T-helper 1 cell treated with Interleukin-12 subunit alpha and Interleukin-12 subunit beta and Interleukin-4 antibody, amounts not matched to agents 30 μg/mL and 1 μg/mL, for 36 hours (primary cell): ENCODE data around the gene SYS1.

ENCODE experiments used
- H3K27ac Mint-ChIP-seq: one replicate; pipeline ENCODE4 v1.8.0; 2021; ENCODE audit warnings: mild to moderate bottlenecking, mixed read lengths
- H3K27me3 Mint-ChIP-seq: one replicate; pipeline ENCODE4 v1.8.0; 2021; ENCODE audit warnings: low read depth, mixed read lengths
- H3K36me3 Mint-ChIP-seq: one replicate; pipeline ENCODE4 v1.8.0; 2021; ENCODE audit warnings: low read depth, mixed read lengths
- H3K4me1 Mint-ChIP-seq: one replicate; pipeline ENCODE4 v1.8.0; 2021; ENCODE audit warnings: low read depth, mixed read lengths
- H3K4me3 Mint-ChIP-seq: one replicate; pipeline ENCODE4 v1.8.0; 2021; ENCODE audit warnings: mild to moderate bottlenecking, moderate library complexity, mixed read lengths
- H3K9me3 Mint-ChIP-seq: one replicate; pipeline ENCODE4 v1.8.0; 2021; ENCODE audit warnings: mixed read lengths

SYS1 gene

DNA sequence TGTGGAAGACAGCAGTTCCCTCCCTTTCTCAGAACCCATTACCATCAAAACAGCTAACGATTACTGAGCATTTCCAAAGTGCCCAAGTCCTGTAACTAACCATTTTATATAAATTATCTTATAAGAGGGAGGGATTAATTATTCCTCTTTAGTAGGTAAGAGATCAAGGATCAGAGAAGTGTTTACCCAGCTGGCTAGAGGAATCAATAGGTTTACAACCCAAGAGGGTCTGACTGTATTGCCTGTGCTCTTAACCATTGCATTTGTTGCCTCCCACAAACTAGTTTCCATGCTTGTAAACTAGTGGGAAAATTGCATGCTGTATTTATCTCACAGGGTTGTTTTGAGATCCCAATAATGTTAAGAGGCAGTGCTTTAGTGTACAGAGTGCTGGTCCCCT lies 41.5 kb downstream of the SYS1 start:
- peak overlapping the region; percentile 67 for H3K4me3 Mint-ChIP-seq
- H3K36me3 Mint-ChIP-seq: peaks cover 19% of the 10 kb centered on the region
- H3K27me3 Mint-ChIP-seq: peaks cover 18% of the 10 kb centered on the region
- no peak overlapping the region for H3K27ac Mint-ChIP-seq
- peaks cover 17% of the 10 kb centered on the region for H3K4me1 Mint-ChIP-seq
- H3K9me3 Mint-ChIP-seq: peaks cover 32% of the 10 kb centered on the region

DNA sequence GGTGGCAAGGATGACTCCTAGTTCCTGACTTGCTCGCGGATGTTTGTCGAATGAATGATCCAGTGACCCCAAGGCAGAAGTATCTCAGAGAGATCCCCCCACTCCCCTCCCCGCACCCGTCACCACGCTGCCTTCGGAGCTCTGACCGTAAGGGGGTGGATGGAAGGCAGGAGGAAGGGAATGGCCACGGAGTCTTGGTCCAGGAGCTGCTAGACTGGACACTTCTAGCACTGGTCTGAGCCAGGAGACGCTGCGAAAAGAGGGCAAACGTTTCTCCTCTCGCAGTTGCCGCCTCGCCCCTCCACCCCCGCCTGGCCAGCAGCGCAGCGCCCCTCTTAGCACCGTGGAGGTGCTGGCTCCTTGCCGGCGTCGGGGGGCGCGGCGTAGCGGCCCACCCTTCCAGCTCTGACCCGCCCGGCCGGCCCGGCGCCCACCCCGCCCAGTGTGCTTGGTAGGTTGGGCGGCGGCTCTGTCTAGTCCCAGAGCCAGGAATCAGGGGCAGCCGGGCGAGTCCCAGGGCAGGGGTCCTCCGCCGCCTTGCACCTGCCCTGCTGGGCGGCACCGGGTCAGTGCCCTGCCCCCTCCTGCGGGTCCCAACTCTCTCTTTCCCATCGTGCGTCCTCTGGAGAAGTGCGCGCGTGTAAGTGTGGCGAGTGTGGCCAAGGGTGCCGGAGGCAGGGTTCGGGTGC lies 42.8 kb downstream of the SYS1 start:
- Mint-ChIP-seq H3K27ac (no peak overlapping the region), H3K4me1 (peaks cover 17% of the 10 kb centered on the region), H3K9me3 (peaks cover 19% of the 10 kb centered on the region)

DNA sequence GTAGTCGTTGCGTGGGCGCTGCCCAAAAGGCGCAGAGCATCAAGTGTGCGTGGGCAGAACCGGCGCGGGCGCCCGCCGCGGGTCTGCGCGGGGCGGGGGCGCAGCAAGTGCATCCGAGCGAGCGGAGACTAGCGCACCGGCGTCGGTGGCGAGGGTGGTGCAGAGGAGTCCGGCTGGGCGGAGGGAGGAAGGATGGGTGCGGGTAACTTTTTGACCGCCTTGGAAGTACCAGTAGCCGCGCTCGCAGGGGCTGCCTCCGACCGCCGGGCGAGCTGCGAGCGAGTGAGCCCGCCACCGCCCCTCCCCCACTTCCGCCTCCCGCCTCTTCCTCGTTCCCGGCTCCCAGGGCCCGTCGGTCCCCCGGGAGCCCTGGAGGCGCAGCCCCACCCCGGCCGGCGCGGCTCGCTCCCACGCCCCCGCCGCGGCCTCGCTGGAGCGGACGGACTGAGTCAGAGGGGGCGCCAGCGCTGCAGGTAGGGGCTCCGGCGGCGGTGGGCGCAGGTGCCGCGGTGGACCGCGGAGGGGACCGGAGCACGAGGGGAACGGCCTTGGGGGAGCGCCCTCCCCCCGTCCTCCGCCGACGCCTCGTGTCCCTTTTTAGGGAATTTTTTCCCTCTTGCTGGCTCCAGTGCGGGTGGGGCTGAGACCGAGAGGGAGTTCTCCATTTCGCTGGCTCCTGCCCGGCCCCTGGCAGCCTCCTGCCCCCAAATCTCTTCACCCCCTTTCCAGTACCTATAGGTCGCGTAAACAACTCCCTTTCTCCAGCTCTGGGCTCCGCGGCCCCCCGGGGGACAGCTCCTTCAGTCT lies 43.5 kb downstream of the SYS1 start:
- H3K27me3 Mint-ChIP-seq: peaks cover 18% of the 10 kb centered on the region
- peak overlapping the region; percentile 80 for H3K4me3 Mint-ChIP-seq
- peaks cover 13% of the 10 kb centered on the region for H3K9me3 Mint-ChIP-seq
- peaks cover 19% of the 10 kb centered on the region for H3K36me3 Mint-ChIP-seq
- peak overlapping the region; percentile 55 for H3K27ac Mint-ChIP-seq
- H3K4me1 Mint-ChIP-seq: peaks cover 17% of the 10 kb centered on the region

More for the DNA sequence above, 42.8 kb downstream of the SYS1 start:
- Mint-ChIP-seq H3K27me3 (peaks cover 18% of the 10 kb centered on the region), H3K4me3 (peak overlapping the region; percentile 72), H3K36me3 (peaks cover 19% of the 10 kb centered on the region)

DNA sequence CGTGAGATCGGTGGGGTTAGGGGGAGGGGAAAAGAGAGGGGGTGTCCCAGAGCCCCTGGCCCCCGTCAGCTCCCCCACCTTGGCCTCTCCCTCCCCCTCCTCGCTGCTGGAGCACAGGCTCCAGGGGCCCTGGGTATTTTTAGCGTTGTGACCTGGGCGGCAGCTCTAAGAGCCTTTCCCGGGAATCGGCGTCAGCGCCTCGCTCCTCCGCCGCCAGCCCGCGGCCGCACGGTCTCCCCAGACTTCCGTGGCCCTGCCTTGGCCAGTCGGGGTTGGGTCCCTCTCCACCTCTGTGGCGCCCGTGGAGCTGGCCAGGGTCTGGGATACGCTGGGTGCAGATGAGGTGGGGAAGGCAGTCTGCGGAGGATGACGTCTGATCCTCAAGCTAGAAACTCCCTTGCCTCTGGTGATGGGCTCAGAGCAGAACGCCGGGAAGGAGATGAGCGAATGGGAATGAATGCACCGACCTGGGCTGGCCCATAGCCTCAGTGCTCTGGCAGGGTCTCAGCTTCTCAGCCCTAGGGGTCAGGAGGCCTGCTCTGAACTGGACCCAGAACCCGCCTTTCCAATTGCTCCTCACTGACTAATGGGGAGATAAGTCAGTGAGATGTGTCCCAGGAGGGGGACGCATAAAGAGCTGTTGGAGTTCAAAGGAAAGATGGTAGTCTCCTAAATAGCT lies 44.2 kb downstream of the SYS1 start:
- H3K9me3 Mint-ChIP-seq: peaks cover 6% of the 10 kb centered on the region
- peak overlapping the region; percentile 80 for H3K4me3 Mint-ChIP-seq
- H3K4me1 Mint-ChIP-seq: peaks cover 17% of the 10 kb centered on the region
- H3K36me3 Mint-ChIP-seq: peaks cover 12% of the 10 kb centered on the region
- no peak overlapping the region for H3K27ac Mint-ChIP-seq
- peaks cover 18% of the 10 kb centered on the region for H3K27me3 Mint-ChIP-seq

DNA sequence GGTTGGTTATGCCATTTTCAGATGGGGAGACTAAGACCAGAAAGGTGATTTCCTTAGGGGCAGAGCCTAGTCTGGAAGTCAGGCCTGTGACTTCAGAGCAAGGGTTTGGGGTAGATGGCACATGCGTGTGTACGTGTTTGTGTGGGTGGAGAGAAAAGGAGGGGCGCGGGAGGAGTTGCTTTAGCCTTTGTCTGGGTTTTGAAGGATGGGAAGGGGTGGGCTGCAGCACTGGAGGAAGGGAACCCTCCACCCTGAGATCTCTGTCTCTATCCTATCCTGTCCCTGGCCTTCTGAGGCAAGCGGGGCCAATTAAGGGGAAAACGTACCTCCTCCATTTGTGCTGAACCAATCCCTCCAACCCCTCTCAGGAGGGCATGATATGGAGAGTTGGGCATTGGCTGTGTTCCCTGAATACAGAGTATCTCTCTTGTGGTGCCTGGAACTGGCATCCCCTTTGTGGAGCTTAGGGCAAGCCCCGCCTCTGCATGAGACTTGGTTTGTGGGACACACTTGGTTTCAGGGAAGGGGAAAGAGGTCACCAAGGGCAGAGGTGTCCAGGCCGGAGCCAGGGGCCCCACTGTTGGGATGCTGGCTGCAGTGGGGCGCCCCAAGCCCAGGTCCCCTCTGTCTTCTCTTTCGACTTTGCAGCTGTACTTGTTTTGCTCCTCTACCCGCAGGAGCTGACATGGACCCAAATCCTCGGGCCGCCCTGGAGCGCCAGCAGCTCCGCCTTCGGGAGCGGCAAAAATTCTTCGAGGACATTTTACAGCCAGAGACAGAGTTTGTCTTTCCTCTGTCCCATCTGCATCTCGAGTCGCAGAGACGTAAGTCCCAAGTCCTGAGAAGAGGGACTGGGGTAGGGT lies 45.1 kb downstream of the SYS1 start, which contains the start of gene DBNDD2:
TSS of gene DBNDD2 (plus strand) at position 507 of the 863 bp plus-strand sequence. CDS start at position 686, 179 bp downstream.
- no peaks in the 10 kb centered on the region for H3K9me3 Mint-ChIP-seq

DNA sequence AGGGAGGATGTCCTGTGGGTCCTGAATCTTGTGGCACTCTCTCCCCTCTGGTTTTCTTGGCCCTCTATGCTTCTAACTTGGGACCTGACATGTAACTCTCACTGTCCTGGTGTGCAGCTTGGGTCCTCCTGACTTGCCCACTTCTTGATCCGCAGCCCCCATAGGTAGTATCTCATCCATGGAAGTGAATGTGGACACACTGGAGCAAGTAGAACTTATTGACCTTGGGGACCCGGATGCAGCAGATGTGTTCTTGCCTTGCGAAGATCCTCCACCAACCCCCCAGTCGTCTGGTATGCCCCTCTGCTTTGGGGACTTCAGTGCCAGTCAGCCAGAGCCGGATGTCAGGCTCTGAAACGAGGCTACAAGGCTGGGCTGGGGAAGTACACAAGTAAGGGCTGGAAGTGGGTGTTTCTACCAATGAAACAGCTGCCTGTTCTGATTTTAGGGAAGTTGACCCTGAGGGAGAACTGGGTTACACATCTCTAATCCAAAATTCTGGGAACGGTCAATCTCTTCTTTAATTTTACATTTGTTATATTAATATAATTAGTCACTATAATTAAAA lies 45.8 kb downstream of the SYS1 start:
- peaks cover 18% of the 10 kb centered on the region for H3K27me3 Mint-ChIP-seq
- H3K36me3 Mint-ChIP-seq: peaks cover 4% of the 10 kb centered on the region
- H3K4me3 Mint-ChIP-seq: no peak overlapping the region
- peaks cover 17% of the 10 kb centered on the region for H3K4me1 Mint-ChIP-seq
- no peak overlapping the region for H3K27ac Mint-ChIP-seq
- H3K9me3 Mint-ChIP-seq: no peaks in the 10 kb centered on the region

More for the DNA sequence above, 45.1 kb downstream of the SYS1 start, which contains the start of gene DBNDD2:
- Mint-ChIP-seq H3K27me3 (peaks cover 18% of the 10 kb centered on the region), H3K4me3 (peak within 1 kb of the TSS; percentile 80), H3K36me3 (peaks cover 7% of the 10 kb centered on the region), H3K4me1 (peaks cover 17% of the 10 kb centered on the region), H3K27ac (no peak within 1 kb of the TSS)

DNA sequence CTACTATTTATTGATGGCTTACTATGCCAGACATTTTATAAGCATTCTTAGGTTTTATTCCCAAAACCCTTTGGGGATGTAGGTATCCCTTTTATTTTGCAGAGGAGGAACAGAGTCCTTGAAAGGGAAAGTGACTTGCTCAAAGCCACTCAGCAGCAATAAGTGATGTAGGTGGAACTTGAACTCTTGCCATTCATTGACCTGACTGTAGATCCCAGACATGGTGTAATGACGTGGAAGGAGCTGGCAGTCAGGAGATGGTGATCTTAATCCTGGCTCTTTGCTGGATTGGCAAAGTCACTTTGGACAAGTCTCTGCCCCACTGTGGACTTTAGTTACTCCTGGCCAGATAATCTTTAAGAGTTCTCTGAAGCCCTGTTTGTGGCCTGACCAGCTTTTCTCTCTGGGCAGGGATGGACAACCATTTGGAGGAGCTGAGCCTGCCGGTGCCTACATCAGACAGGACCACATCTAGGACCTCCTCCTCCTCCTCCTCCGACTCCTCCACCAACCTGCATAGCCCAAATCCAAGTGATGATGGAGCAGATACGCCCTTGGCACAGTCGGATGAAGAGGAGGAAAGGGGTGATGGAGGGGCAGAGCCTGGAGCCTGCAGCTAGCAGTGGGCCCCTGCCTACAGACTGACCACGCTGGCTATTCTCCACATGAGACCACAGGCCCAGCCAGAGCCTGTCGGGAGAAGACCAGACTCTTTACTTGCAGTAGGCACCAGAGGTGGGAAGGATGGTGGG lies 46.7 kb downstream of the SYS1 start:
- H3K4me3 Mint-ChIP-seq: no peak overlapping the region
- no peaks in the 10 kb centered on the region for H3K9me3 Mint-ChIP-seq
- H3K36me3 Mint-ChIP-seq: peaks cover 4% of the 10 kb centered on the region
- peaks cover 16% of the 10 kb centered on the region for H3K4me1 Mint-ChIP-seq
- no peak overlapping the region for H3K27ac Mint-ChIP-seq
- peaks cover 12% of the 10 kb centered on the region for H3K27me3 Mint-ChIP-seq

DNA sequence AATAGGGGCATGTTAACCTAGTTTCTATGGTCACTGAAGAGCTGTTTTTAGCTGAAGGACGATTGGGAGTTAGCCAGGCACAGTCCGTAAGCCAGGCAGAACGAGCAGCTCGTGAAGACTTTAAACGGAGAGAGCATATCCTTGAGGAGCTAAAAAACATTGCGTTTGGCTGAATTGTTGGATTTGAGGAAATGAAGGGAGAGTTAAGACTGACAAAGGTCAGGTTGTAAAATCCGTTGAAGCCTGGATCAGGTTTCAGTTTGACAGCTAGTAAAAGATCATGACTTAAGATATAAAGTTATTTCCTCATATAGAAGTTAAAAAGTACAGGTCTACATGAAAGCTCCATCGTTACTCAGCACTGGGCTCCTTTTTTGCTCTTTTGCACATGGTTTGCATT lies 47.9 kb downstream of the SYS1 start:
- Mint-ChIP-seq H3K27ac (no peak overlapping the region), H3K27me3 (peaks cover 9% of the 10 kb centered on the region), H3K36me3 (peaks cover 4% of the 10 kb centered on the region), H3K9me3 (no peaks in the 10 kb centered on the region), H3K4me3 (no peak overlapping the region), H3K4me1 (peaks cover 18% of the 10 kb centered on the region)

DNA sequence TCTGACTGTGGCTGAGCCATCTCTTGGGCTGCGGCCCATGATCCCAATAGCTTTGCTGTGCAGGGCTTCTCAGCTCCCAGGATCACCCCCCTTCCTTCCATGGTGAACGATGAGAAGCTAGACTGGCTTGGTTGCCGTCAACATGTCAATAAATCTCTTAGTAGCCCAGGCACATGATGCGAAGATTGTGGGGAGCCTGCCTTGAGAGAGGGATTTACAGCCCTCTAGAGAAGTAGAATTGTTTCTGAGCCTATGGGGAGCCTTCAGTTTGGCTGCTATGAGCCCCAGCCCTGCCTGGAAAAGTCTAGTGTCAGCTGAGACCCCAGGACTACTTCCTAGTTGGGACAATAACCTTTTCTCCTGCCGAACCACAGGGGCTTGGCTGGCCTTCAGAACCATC lies 49.7 kb downstream of the SYS1 start:
- no peak overlapping the region for H3K27ac Mint-ChIP-seq

DNA sequence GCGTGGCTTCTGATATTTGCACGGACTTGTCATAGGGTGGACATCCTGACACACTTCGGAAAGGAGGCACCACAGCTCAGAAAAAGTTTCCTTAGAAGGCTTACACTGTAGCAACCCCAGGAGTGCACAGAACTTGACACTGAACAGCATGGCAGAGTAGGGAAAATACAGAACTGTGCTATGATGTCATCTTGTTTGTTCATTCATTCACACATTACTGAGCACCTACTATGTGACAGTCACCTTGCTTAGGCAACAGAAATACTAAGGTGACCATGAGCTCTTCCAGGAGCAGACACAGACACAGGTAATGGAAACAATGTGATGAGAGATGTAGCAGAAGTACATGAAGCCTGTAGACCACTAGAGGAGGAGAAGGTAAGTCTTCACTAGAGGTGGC lies 50.5 kb downstream of the SYS1 start:
- Mint-ChIP-seq H3K36me3 (peaks cover 11% of the 10 kb centered on the region), H3K9me3 (no peaks in the 10 kb centered on the region), H3K27ac (no peak overlapping the region), H3K27me3 (peaks cover 2% of the 10 kb centered on the region), H3K4me1 (peaks cover 27% of the 10 kb centered on the region), H3K4me3 (no peak overlapping the region)

More for the DNA sequence above, 49.7 kb downstream of the SYS1 start:
- H3K27me3 Mint-ChIP-seq: peaks cover 7% of the 10 kb centered on the region
- H3K36me3 Mint-ChIP-seq: peaks cover 4% of the 10 kb centered on the region
- H3K4me3 Mint-ChIP-seq: no peak overlapping the region
- no peaks in the 10 kb centered on the region for H3K9me3 Mint-ChIP-seq
- peaks cover 21% of the 10 kb centered on the region for H3K4me1 Mint-ChIP-seq

DNA sequence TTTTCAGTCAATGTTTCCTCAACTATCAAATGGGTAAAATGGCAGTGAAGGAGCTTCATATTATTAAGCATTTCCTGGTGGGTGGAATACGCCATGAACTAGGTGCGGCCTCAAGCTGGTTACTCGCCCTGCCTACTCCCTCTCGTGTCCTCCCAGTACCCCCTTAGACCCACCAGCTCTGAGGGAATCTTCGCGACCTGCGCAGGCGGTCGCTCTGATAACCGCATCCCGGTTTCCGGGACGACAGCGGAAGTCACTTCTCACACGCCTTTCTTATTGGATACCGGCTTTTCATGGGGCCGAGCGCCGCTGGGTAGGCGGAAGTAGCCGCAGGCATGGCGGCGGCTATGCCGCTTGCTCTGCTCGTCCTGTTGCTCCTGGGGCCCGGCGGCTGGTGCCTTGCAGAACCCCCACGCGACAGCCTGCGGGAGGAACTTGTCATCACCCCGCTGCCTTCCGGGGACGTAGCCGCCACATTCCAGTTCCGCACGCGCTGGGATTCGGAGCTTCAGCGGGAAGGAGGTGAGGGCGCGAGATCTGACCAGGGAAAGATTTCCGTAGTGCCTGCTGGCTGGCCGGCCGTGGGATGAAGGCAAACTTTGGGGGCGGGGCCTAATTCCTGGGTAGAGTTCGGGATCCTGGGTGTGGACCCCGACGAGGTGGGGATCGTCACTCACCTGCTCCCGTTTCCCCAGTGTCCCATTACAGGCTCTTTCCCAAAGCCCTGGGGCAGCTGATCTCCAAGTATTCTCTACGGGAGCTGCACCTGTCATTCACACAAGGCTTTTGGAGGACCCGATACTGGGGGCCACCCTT lies 53.1 kb downstream of the SYS1 start, which contains the start of gene PIGT:
TSS of gene PIGT (plus strand) at position 320 of the 816 bp plus-strand sequence. CDS start at position 336, 16 bp downstream.
- peaks cover 30% of the 10 kb centered on the region for H3K4me1 Mint-ChIP-seq
- peak within 1 kb of the TSS; percentile 92 for H3K27ac Mint-ChIP-seq

DNA sequence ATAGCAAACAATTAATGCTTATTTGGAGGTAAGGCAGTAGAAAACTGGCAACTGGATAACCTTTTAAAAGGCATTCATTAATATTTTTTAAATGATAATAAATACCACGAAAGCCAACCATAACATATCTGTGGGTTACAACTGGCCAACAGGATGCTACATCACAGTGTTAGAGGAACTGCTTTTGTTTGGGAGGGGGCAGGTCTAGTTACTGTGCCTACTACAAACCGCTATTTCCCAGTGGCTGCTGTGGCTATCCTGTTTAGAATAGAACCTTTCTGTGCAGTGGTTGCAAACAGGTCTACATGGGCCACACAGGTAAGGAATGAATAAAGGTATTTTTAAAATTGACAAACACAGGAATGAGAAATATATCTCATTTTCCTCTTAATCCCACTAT lies 54.0 kb downstream of the SYS1 start:
- Mint-ChIP-seq H3K27ac (peak overlapping the region; percentile 92), H3K27me3 (no peaks in the 10 kb centered on the region), H3K4me1 (peaks cover 30% of the 10 kb centered on the region), H3K36me3 (peaks cover 28% of the 10 kb centered on the region), H3K9me3 (no peaks in the 10 kb centered on the region), H3K4me3 (peak overlapping the region; percentile 90)

More for the DNA sequence above, 53.1 kb downstream of the SYS1 start, which contains the start of gene PIGT:
- peaks cover 23% of the 10 kb centered on the region for H3K36me3 Mint-ChIP-seq
- peak within 1 kb of the TSS; percentile 90 for H3K4me3 Mint-ChIP-seq
- no peaks in the 10 kb centered on the region for H3K27me3 Mint-ChIP-seq
- no peaks in the 10 kb centered on the region for H3K9me3 Mint-ChIP-seq
